Transverse colon (tissue), 3 donors: ENCODE results near the gene SHB.

Source experiments
- CTCF ChIP-seq, 5 experiments: fragments of 200-600 bp in 3 of 5; fragments of 450-650 bp in 2 of 5; sonication (generic) in 3 of 5; IDR thresholded peaks; 1 replicate in 2 of 5; 2 replicates in 3 of 5; pipeline ENCODE4 v1.5.1; 2016 to 2017; ENCODE audit warnings: antibody characterized with exemption in 5 of 5, inconsistent platforms in 3 of 5, mild to moderate bottlenecking in 2 of 5, moderate library complexity in 1 of 5
- EP300 ChIP-seq: sonication (generic); formaldehyde crosslinking; IDR thresholded peaks from one replicate; pipeline ENCODE4 v1.6.1; 2017; ENCODE audit warnings: antibody characterized with exemption, low read depth

- TF ChIP-seq CTCF (IDR thresholded peaks at IDR 0.05) (no peak), EP300 (no peak)
These were observed 57.0 kb downstream of the SHB start for GRCh38 chr9:38011991-38012390.
